Measurements from ENCODE around the gene SRF. TPM values are rescaled to one million over a fixed set of nuclear protein-coding genes. Genes with fewer than 3 reads are reported as not detected.
"Not testable (repeated sequence)": the region's sequence is repeated elsewhere in the genome, so short reads cannot be mapped to it uniquely, and the experiment has no call there.

The SRF gene
- total RNA-seq, 1 donor from 2014 or later, result 15.0 TPM

DNA sequence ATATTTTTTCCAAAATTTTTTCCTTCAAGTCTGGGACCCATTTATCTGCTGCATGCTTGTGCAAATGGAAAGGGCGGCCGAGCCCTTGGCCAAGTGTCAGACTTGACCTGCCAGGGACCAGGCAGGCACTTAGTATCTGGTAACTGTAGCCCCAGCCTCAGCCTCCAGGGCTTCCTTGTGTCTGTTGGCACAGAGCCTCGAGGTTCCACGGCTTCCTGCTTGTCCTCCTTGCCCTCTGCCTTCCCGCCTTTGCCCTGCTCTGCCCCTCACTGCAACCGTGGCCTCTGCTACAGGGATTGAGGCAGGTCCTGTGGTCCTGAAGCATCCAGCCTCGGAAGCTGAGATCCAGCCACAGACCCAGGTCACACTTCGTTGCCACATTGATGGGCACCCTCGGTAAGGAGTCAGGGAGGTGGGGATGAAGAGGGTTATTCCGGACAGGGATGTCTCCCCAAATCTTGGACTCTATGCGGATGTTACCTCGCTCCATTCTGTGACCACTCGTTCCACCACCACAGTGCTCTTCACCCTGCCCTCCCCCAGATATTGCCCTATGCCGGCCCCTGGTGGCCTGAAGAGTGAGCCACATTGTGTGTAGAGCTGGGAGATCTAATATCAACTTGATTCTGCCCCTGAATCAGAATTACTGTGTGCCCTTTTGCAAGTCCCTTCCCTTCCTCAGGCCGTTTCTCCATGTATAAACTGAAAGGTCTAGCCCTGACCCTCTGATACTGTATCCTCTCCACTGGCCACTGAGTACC lies 41.5 kb upstream of the SRF start:
- peaks cover 41% of the 10 kb centered on the region for H4K20me1 ChIP-seq (ENCODE audit: low read depth)
- no peak overlapping the region for H3K9ac ChIP-seq
- TF ChIP-seq EZH2 (IDR thresholded peaks at IDR 0.05) (no peak), EZH2phosphoT487 (IDR thresholded peaks at IDR 0.05) (no peak)
- TF ChIP-seq, protein P1, sequence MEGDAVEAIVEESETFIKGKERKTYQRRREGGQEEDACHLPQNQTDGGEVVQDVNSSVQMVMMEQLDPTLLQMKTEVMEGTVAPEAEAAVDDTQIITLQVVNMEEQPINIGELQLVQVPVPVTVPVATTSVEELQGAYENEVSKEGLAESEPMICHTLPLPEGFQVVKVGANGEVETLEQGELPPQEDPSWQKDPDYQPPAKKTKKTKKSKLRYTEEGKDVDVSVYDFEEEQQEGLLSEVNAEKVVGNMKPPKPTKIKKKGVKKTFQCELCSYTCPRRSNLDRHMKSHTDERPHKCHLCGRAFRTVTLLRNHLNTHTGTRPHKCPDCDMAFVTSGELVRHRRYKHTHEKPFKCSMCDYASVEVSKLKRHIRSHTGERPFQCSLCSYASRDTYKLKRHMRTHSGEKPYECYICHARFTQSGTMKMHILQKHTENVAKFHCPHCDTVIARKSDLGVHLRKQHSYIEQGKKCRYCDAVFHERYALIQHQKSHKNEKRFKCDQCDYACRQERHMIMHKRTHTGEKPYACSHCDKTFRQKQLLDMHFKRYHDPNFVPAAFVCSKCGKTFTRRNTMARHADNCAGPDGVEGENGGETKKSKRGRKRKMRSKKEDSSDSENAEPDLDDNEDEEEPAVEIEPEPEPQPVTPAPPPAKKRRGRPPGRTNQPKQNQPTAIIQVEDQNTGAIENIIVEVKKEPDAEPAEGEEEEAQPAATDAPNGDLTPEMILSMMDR (IDR thresholded peaks at IDR 0.05), result peak; percentile 61

GRCh38 chr6:43130429-43130828 lies 40.6 kb upstream of the SRF start:
- Mint-ChIP-seq H3K4me1 (peaks cover 14% of the 10 kb centered on the region), H3K4me3 (no peak overlapping the region), H3K27me3 (ENCODE audit: insufficient read depth, low read depth) (peaks cover 3% of the 10 kb centered on the region), H3K9me3 (no peaks in the 10 kb centered on the region), H3K27ac (peak overlapping the region; percentile 69), H3K36me3 (peaks cover 9% of the 10 kb centered on the region)
- no peak overlapping the region for H3K27ac ChIP-seq
- no peak overlapping the region for H3K4me2 ChIP-seq
- H3K9ac ChIP-seq, result no peak overlapping the region
- no peak for DNase-seq (ENCODE audit: low spot score)
- H3K36me3 ChIP-seq, result no peaks in the 10 kb centered on the region
- H2AFZ ChIP-seq (replicated peaks), result no peak overlapping the region
- no peaks in the 10 kb centered on the region for H3F3A ChIP-seq (ENCODE audit: low read depth)
- H3K4me1 ChIP-seq, result peaks cover 6% of the 10 kb centered on the region
- TF ChIP-seq EZH2 (IDR thresholded peaks at IDR 0.05), result no peak
- TF ChIP-seq EZH2phosphoT487 (IDR thresholded peaks at IDR 0.05), result no peak
- TF ChIP-seq, protein P1 (IDR thresholded peaks at IDR 0.05), result no peak
- no peaks in the 10 kb centered on the region for H3K9me3 ChIP-seq (ENCODE audit: low read depth)
- H3K4me3 ChIP-seq, result no peak overlapping the region
- H3K79me2 ChIP-seq (ENCODE audit: low read depth), result peaks cover 18% of the 10 kb centered on the region
- peaks cover 33% of the 10 kb centered on the region for H4K20me1 ChIP-seq (ENCODE audit: low read depth)
- H3K27me3 ChIP-seq, result no peaks in the 10 kb centered on the region

More for the DNA sequence above, 41.5 kb upstream of the SRF start:
- no peaks in the 10 kb centered on the region for H3F3A ChIP-seq (ENCODE audit: low read depth)
- Mint-ChIP-seq H3K4me1 (peaks cover 15% of the 10 kb centered on the region), H3K27ac (peak overlapping the region; percentile 36), H3K36me3 (peaks cover 9% of the 10 kb centered on the region), H3K4me3 (no peak overlapping the region), H3K9me3 (no peaks in the 10 kb centered on the region), H3K27me3 (ENCODE audit: insufficient read depth, low read depth) (peaks cover 3% of the 10 kb centered on the region)
- H3K4me3 ChIP-seq, result no peak overlapping the region
- peaks cover 6% of the 10 kb centered on the region for H3K4me1 ChIP-seq
- no peaks in the 10 kb centered on the region for H3K36me3 ChIP-seq
- no peak overlapping the region for H3K4me2 ChIP-seq
- H3K9me3 ChIP-seq (ENCODE audit: low read depth), result no peaks in the 10 kb centered on the region
- H3K79me2 ChIP-seq (ENCODE audit: low read depth), result peaks cover 26% of the 10 kb centered on the region
- DNase-seq (ENCODE audit: low spot score), result peak; percentile 62
- H3K27me3 ChIP-seq, result no peaks in the 10 kb centered on the region
- no peak overlapping the region for H2AFZ ChIP-seq (replicated peaks)
- H3K27ac ChIP-seq, result no peak overlapping the region

GRCh38 chr6:43131379-43131778 lies 39.7 kb upstream of the SRF start:
- H3K36me3 Mint-ChIP-seq; H3K9me3 ChIP-seq (ENCODE audit: low read depth); H3K9me3 Mint-ChIP-seq; H3K4me2 ChIP-seq; H3K4me1 Mint-ChIP-seq; DNase-seq (ENCODE audit: low spot score); H3K4me1 ChIP-seq; H3K4me3 Mint-ChIP-seq; H3K27me3 Mint-ChIP-seq (ENCODE audit: insufficient read depth, low read depth); H3K4me3 ChIP-seq; H3K9ac ChIP-seq; H3K36me3 ChIP-seq; H3K27me3 ChIP-seq; H2AFZ ChIP-seq (replicated peaks); H3K27ac ChIP-seq; H3F3A ChIP-seq (ENCODE audit: low read depth): not testable (repeated sequence)
- peaks cover 23% of the 10 kb centered on the region for H4K20me1 ChIP-seq (ENCODE audit: low read depth)
- peaks cover 11% of the 10 kb centered on the region for H3K79me2 ChIP-seq (ENCODE audit: low read depth)
- H3K27ac Mint-ChIP-seq, result peak overlapping the region; percentile 78

DNA sequence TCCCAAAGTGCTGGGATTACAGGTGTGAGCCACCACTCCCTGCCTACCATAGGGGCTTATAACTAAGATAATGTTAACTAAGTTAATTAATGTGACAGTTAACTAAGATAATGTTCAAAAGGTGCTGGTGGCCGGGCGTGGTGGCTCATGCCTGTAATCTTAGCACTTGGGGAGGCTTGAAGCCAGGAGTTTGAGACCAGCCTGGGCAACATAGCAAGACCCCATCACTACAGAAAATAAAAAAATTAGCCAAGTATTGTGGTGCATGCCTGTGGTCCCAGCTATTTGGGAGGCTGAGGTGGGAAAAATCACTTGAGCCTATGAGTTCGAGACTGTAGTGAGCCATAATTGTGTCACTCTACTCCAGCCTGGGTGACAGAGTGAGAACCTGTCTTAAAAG lies 32.8 kb upstream of the SRF start:
- Histone ChIP-seq H3K4me1 (no peaks in the 10 kb centered on the region), H3K9ac (no peak overlapping the region), H3K79me2 (ENCODE audit: low read depth) (no peaks in the 10 kb centered on the region), H3K27me3 (no peaks in the 10 kb centered on the region), H4K20me1 (ENCODE audit: low read depth) (no peaks in the 10 kb centered on the region), H3F3A (ENCODE audit: low read depth) (peaks cover 8% of the 10 kb centered on the region), H2AFZ (replicated peaks) (no peak overlapping the region), H3K36me3 (no peaks in the 10 kb centered on the region), H3K9me3 (ENCODE audit: low read depth) (no peaks in the 10 kb centered on the region), H3K27ac (no peak overlapping the region), H3K4me2 (no peak overlapping the region), H3K4me3 (no peak overlapping the region)
- TF ChIP-seq, protein P1 (IDR thresholded peaks at IDR 0.05), result no peak
- TF ChIP-seq EZH2phosphoT487 (IDR thresholded peaks at IDR 0.05), result no peak
- TF ChIP-seq EZH2 (IDR thresholded peaks at IDR 0.05), result no peak
- DNase-seq (ENCODE audit: low spot score), result no peak
- H3K36me3 Mint-ChIP-seq, result peaks cover 7% of the 10 kb centered on the region
- H3K4me1 Mint-ChIP-seq, result peaks cover 4% of the 10 kb centered on the region
- no peak overlapping the region for H3K27ac Mint-ChIP-seq
- no peaks in the 10 kb centered on the region for H3K9me3 Mint-ChIP-seq
- peaks cover 2% of the 10 kb centered on the region for H3K27me3 Mint-ChIP-seq (ENCODE audit: insufficient read depth, low read depth)
- no peak overlapping the region for H3K4me3 Mint-ChIP-seq

- not testable (repeated sequence) for H3K27ac Mint-ChIP-seq; H3K4me1 ChIP-seq; H3K9me3 ChIP-seq (ENCODE audit: low read depth); H3K27me3 Mint-ChIP-seq (ENCODE audit: insufficient read depth, low read depth); H3K4me2 ChIP-seq; H3F3A ChIP-seq (ENCODE audit: low read depth); DNase-seq (ENCODE audit: low spot score); H3K27me3 ChIP-seq; H3K79me2 ChIP-seq (ENCODE audit: low read depth); H3K4me3 ChIP-seq; H3K36me3 ChIP-seq; H3K9ac ChIP-seq; H3K4me3 Mint-ChIP-seq; H2AFZ ChIP-seq (replicated peaks); H4K20me1 ChIP-seq (ENCODE audit: low read depth); H3K9me3 Mint-ChIP-seq; H3K27ac ChIP-seq
- H3K36me3 Mint-ChIP-seq, result peaks cover 10% of the 10 kb centered on the region
- peaks cover 13% of the 10 kb centered on the region for H3K4me1 Mint-ChIP-seq
These were observed 31.1 kb upstream of the SRF start for GRCh38 chr6:43139973-43140372.
